SU-DHL-6 (cell line): ENCODE measurements around the gene TRIM17.

Experiments
- EZH2phosphoT487 ChIP-seq: fragments of 200-600 bp; sonication (generic), shearing (Covaris generic); conservative IDR thresholded peaks from 2 replicates; pipeline ENCODE4 v1.6.1; 2018; ENCODE audit warnings: mild to moderate bottlenecking, antibody characterized with exemption, low read length, moderate library complexity, mixed read lengths
- TF ChIP-seq, protein P1 (sequence below): fragments of 200-600 bp; sonication (generic); IDR thresholded peaks from one replicate; pipeline ENCODE4 v1.5.1; 2017; ENCODE audit warnings: antibody characterized with exemption, mild to moderate bottlenecking, low read length, moderate library complexity; ENCODE audit not compliant: insufficient read depth, poor library complexity, severe bottlenecking

DNA sequence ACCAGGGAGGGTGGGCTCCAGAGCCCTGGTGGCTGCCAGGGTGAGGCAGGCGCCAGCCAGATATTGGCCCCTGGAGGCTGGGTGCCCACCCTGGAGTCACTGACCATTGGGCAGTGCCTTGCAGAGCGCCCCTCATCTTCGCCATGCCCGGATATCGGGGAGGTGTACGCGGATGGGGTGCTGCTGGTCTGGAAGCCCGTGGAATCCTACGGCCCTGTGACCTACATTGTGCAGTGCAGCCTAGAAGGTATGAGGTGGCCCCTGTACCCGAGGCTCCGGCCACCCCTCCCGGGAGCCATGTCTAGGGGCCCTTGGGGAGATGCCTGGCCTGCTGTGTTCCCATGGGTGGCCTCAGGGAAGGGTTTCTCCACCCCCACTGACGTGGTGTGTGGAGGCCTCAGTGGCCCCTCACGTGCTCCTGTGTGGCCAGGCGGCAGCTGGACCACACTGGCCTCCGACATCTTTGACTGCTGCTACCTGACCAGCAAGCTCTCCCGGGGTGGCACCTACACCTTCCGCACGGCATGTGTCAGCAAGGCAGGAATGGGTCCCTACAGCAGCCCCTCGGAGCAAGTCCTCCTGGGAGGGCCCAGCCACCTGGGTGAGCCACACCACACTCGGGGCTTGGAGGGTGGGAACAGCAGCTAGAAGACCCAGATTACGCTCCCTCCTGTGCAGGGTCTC is 40.9 kb downstream of the TRIM17 start:
- TF ChIP-seq, protein P1, sequence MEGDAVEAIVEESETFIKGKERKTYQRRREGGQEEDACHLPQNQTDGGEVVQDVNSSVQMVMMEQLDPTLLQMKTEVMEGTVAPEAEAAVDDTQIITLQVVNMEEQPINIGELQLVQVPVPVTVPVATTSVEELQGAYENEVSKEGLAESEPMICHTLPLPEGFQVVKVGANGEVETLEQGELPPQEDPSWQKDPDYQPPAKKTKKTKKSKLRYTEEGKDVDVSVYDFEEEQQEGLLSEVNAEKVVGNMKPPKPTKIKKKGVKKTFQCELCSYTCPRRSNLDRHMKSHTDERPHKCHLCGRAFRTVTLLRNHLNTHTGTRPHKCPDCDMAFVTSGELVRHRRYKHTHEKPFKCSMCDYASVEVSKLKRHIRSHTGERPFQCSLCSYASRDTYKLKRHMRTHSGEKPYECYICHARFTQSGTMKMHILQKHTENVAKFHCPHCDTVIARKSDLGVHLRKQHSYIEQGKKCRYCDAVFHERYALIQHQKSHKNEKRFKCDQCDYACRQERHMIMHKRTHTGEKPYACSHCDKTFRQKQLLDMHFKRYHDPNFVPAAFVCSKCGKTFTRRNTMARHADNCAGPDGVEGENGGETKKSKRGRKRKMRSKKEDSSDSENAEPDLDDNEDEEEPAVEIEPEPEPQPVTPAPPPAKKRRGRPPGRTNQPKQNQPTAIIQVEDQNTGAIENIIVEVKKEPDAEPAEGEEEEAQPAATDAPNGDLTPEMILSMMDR: no peak
- TF ChIP-seq EZH2phosphoT487: no peak
